Measurements from ENCODE around the gene CHCHD3. TPM values are rescaled to one million over a fixed set of nuclear protein-coding genes. Genes with fewer than 3 reads are reported as not detected.

The CHCHD3 gene
- total RNA-seq, 4 donors from 2014 or later, result 66.0 to 79.1 (median 70.0) TPM

GRCh38 chr7:133112976-133113375, 31.1 kb upstream of the CHCHD3 start:
- no peaks in the 10 kb centered on the region for H3K4me1 ChIP-seq

GRCh38 chr7:133112335-133112734, 30.4 kb upstream of the CHCHD3 start:
- H3K4me3 ChIP-seq (replicated peaks in 1 of 3), result no peak overlapping the region
- 81 to 89% methylated on average over 3 of the region's 3 CpGs for WGBS, 2 donors
- H3K27ac ChIP-seq, result no peak overlapping the region
- TF ChIP-seq, protein P1, sequence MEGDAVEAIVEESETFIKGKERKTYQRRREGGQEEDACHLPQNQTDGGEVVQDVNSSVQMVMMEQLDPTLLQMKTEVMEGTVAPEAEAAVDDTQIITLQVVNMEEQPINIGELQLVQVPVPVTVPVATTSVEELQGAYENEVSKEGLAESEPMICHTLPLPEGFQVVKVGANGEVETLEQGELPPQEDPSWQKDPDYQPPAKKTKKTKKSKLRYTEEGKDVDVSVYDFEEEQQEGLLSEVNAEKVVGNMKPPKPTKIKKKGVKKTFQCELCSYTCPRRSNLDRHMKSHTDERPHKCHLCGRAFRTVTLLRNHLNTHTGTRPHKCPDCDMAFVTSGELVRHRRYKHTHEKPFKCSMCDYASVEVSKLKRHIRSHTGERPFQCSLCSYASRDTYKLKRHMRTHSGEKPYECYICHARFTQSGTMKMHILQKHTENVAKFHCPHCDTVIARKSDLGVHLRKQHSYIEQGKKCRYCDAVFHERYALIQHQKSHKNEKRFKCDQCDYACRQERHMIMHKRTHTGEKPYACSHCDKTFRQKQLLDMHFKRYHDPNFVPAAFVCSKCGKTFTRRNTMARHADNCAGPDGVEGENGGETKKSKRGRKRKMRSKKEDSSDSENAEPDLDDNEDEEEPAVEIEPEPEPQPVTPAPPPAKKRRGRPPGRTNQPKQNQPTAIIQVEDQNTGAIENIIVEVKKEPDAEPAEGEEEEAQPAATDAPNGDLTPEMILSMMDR (IDR thresholded peaks at IDR 0.05), result no peak
- no peak for TF ChIP-seq POLR2A (IDR thresholded peaks at IDR 0.05)
- H3K4me1 ChIP-seq, result no peaks in the 10 kb centered on the region
- H3K9me3 ChIP-seq, result no peaks in the 10 kb centered on the region
- H3K27me3 ChIP-seq, result no peaks in the 10 kb centered on the region
- DNase-seq, result no peak
- intact Hi-C loops (cut with DNase I), result no loop called here
- H3K36me3 ChIP-seq, result no peaks in the 10 kb centered on the region

More at GRCh38 chr7:133112976-133113375, 31.1 kb upstream of the CHCHD3 start:
- Histone ChIP-seq H3K9me3 (no peaks in the 10 kb centered on the region), H3K27me3 (no peaks in the 10 kb centered on the region), H3K36me3 (no peaks in the 10 kb centered on the region), H3K27ac (no peak overlapping the region), H3K4me3 (replicated peaks in 1 of 3) (no peak overlapping the region)
- no peak for TF ChIP-seq POLR2A (IDR thresholded peaks at IDR 0.05)
- TF ChIP-seq, protein P1 (IDR thresholded peaks at IDR 0.05), result no peak
- DNase-seq, result no peak
- intact Hi-C loops (cut with DNase I), result no loop called here
- WGBS, 2 donors, result 90 to 91% methylated on average over 2 of the region's 2 CpGs

DNA sequence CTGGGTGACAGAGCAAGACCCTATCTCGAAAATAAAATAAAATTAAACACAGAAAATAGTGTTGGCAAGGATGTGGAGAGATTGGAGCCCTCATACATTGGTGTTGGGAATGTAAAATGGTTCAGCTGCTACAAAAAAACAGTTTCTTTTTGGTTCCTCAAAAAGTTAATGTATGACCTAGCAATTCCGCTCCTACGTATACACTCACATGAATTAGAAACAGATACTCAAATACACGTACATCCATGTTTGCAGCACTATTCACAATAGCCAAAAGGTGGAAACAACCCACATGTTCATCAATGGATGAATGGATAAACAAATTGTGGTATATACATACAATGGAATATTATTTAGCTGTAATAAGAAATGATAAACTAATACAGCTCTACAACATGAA, 28.4 kb upstream of the CHCHD3 start:
- no peak overlapping the region for H3K27ac ChIP-seq
- H3K9me3 ChIP-seq, result no peaks in the 10 kb centered on the region
- H3K27me3 ChIP-seq, result no peaks in the 10 kb centered on the region
- intact Hi-C loops (cut with DNase I), result no loop called here
- 91 to 93% methylated on average over 4 of the region's 4 CpGs for WGBS, 2 donors
- H3K4me1 ChIP-seq, result no peaks in the 10 kb centered on the region
- no peak for DNase-seq
- TF ChIP-seq, protein P1 (IDR thresholded peaks at IDR 0.05), result no peak
- TF ChIP-seq POLR2A (IDR thresholded peaks at IDR 0.05), result no peak
- H3K36me3 ChIP-seq, result no peaks in the 10 kb centered on the region
- H3K4me3 ChIP-seq (replicated peaks in 1 of 3), result no peak overlapping the region

DNA sequence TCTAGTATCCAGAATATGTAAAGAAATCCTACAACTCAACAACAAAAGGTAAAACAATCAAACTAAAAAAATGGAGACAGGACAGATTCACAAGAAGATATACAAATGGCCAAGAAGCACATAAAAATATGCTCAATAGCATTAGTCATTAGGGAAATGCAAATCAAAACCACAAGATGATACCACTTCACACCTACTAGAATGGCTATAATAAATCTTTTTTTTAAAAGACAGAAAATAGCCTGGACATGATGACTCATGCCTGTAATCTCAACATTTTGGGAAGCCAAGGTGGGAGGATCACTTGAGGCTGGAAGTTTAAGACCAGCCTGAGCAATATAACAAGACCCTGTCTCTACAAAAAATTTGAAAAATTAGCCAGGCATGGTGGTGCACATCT, 27.9 kb upstream of the CHCHD3 start:
- no peaks in the 10 kb centered on the region for H3K36me3 ChIP-seq
- intact Hi-C loops (cut with DNase I), result no loop called here
- H3K4me1 ChIP-seq, result no peaks in the 10 kb centered on the region
- no peaks in the 10 kb centered on the region for H3K9me3 ChIP-seq
- TF ChIP-seq, protein P1 (IDR thresholded peaks at IDR 0.05), result no peak
- no peak for TF ChIP-seq POLR2A (IDR thresholded peaks at IDR 0.05)
- H3K27me3 ChIP-seq, result no peaks in the 10 kb centered on the region
- DNase-seq, result no peak
- H3K4me3 ChIP-seq (replicated peaks in 1 of 3), result no peak overlapping the region
- H3K27ac ChIP-seq, result no peak overlapping the region

- no peaks in the 10 kb centered on the region for H3K36me3 ChIP-seq
- H3K9me3 ChIP-seq, result no peaks in the 10 kb centered on the region
- H3K27me3 ChIP-seq, result no peaks in the 10 kb centered on the region
- no peak overlapping the region for H3K27ac ChIP-seq
- no peaks in the 10 kb centered on the region for H3K4me1 ChIP-seq
- no peak for TF ChIP-seq POLR2A (IDR thresholded peaks at IDR 0.05)
- TF ChIP-seq, protein P1 (IDR thresholded peaks at IDR 0.05), result no peak
- intact Hi-C loops (cut with DNase I), result no loop called here
- no peak overlapping the region for H3K4me3 ChIP-seq (replicated peaks in 1 of 3)
- WGBS, 2 donors, result 39 to 48% methylated on average over 1 of the region's 1 CpG
- no peak for DNase-seq
Observed at GRCh38 chr7:133108023-133108422, 26.1 kb upstream of the CHCHD3 start.

Data from thyroid gland (tissue), 4 donors.